RWPE2 (cell line): ENCODE results near the gene ADGRB2.
A peak's percentile ranks its signal among the peaks of the same experiment; 100 is the strongest.

Experiments
- ATAC-seq: fragments of 200-7000 bp; cut with Tn5 transposase; 3 replicates; pipeline ENCODE4 v1.9.1; 2021; ENCODE audit warnings: low read depth
- DNase-seq: peaks from one replicate; pipeline ENCODE4 v3.0.0-alpha.2; 2020; ENCODE audit warnings: low spot score
- H3K27ac ChIP-seq: fragments of 450-650 bp; 2 replicates; pipeline ENCODE4 v1.5.1; 2017; ENCODE audit warnings: mild to moderate bottlenecking; ENCODE audit not compliant: poor library complexity, severe bottlenecking
- H3K27me3 ChIP-seq: fragments of 250-450 bp; sonication (Bioruptor Pico); 2 replicates; pipeline ENCODE4 v1.5.1; 2021; ENCODE audit warnings: mild to moderate bottlenecking, moderate library complexity; ENCODE audit not compliant: insufficient read depth, poor library complexity, severe bottlenecking
- H3K36me3 ChIP-seq: fragments of 250-450 bp; sonication (Bioruptor Pico); 2 replicates; pipeline ENCODE4 v1.5.1; 2020; ENCODE audit warnings: low read depth, mild to moderate bottlenecking, moderate library complexity
- H3K4me1 ChIP-seq: fragments of 250-450 bp; sonication (Bioruptor Pico); 2 replicates; pipeline ENCODE4 v1.5.1; 2021; ENCODE audit warnings: mild to moderate bottlenecking, moderate library complexity; ENCODE audit not compliant: insufficient read depth, poor library complexity, severe bottlenecking
- H3K4me3 ChIP-seq: fragments of 250-450 bp; sonication (Bioruptor Pico); 2 replicates; pipeline ENCODE4 v1.5.1; 2021; ENCODE audit warnings: mild to moderate bottlenecking, moderate library complexity; ENCODE audit not compliant: severe bottlenecking
- H3K9me3 ChIP-seq: fragments of 250-450 bp; sonication (Bioruptor Pico); 2 replicates; pipeline ENCODE4 v1.5.1; 2021; ENCODE audit warnings: mild to moderate bottlenecking, moderate library complexity; ENCODE audit not compliant: severe bottlenecking
- TF ChIP-seq, protein P1 (sequence below): fragments of 450-650 bp; IDR thresholded peaks from one replicate; pipeline ENCODE4 v1.5.1; 2017; ENCODE audit warnings: mild to moderate bottlenecking, moderate library complexity; ENCODE audit not compliant: poor library complexity, severe bottlenecking

Gene ADGRB2

DNA sequence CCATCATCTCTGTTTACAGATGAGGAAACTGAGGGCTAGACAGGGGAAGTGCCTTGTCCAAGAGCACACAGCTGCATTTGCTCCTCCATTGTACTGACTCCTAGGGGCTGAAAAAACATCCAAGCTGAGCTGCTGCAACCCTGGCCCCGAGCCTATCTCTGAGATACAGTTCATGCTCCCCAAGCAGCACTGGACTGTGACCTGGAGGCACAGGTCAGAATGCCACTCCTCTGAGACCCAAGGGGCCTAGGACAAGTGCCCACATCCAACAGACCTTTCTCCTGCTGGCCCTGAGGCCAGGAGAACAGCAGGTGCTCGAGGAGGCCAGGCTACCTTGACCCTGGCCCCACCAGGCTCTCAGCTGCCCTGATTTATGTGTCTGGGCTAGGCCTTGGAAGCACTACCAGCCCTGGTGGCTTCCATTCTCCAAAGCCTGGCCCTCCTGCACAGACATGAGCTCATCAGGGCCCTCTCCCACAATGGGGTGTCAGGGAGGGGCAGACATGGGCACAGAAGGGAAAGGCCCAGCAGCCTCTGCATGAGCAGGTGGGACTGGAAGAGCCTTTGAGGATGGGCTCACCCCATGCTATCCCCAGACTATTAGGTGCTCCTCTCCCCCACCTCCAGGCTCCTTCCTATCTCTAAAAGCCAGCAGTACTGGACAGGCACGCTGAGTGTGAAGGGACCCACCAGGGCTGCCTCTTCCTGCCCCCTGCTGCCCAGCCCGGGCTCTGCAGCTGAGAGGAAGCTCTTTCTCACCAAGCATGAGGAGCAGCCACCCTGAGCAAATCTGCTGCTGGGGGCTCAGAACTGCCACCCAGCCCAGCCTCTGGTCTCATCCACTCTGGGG, 18.8 kb downstream of the ADGRB2 start:
- Histone ChIP-seq H3K27me3 (no peaks in the 10 kb centered on the region), H3K27ac (no peak overlapping the region), H3K9me3 (no peaks in the 10 kb centered on the region), H3K4me3 (no peak overlapping the region), H3K36me3 (no peaks in the 10 kb centered on the region), H3K4me1 (no peaks in the 10 kb centered on the region)
- DNase-seq, result no peak
- TF ChIP-seq, protein P1, sequence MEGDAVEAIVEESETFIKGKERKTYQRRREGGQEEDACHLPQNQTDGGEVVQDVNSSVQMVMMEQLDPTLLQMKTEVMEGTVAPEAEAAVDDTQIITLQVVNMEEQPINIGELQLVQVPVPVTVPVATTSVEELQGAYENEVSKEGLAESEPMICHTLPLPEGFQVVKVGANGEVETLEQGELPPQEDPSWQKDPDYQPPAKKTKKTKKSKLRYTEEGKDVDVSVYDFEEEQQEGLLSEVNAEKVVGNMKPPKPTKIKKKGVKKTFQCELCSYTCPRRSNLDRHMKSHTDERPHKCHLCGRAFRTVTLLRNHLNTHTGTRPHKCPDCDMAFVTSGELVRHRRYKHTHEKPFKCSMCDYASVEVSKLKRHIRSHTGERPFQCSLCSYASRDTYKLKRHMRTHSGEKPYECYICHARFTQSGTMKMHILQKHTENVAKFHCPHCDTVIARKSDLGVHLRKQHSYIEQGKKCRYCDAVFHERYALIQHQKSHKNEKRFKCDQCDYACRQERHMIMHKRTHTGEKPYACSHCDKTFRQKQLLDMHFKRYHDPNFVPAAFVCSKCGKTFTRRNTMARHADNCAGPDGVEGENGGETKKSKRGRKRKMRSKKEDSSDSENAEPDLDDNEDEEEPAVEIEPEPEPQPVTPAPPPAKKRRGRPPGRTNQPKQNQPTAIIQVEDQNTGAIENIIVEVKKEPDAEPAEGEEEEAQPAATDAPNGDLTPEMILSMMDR, result peak; percentile 53
- ATAC-seq, result peak; percentile 55

GRCh38 chr1:31744165-31744888, 19.8 kb downstream of the ADGRB2 start:
- H3K4me3 ChIP-seq, result no peak overlapping the region
- no peak for ATAC-seq

DNA sequence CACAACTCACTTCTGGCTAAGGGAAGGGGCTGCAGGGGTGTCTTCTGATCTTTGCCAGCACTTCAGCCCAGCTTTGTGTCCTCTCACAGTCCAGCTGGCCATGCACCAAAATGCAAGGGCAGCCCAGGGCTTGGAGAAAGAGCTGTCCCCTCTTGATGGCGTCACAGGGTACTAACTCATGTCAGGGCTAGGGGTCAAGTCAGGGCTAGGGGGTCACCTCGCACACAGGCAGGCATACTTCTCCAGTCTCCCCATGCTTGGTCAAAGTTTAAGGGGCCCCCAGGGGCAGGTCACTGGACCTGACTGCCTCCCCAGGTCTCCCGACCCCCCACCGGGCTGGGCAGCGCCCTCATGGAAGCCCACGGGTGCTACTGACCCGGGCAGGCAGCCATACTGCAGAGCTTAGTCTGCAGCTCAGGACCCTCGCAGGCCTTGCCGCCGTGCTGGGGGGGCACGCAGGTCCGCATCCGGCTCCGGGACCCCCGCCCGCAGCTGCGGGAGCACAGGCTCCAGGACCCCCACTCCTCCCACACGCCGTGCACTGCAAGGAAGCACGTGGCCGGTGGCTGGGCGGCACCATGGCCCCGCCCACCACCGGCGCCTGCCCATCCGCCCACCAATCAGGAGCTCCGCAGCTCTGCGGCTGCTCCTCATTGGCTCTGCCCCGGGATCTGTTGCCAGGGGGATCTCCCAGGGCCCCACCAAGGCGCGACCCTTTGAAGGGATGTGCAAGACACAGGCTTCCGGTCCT, 21.5 kb downstream of the ADGRB2 start:
- Histone ChIP-seq H3K9me3 (no peaks in the 10 kb centered on the region), H3K27me3 (no peaks in the 10 kb centered on the region), H3K36me3 (no peaks in the 10 kb centered on the region), H3K4me1 (peaks cover 6% of the 10 kb centered on the region), H3K4me3 (no peak overlapping the region), H3K27ac (no peak overlapping the region)
- TF ChIP-seq, protein P1, result no peak
- DNase-seq (no peak), ATAC-seq (no peak)

More at GRCh38 chr1:31744165-31744888, 19.8 kb downstream of the ADGRB2 start:
- Histone ChIP-seq H3K27me3 (no peaks in the 10 kb centered on the region), H3K36me3 (no peaks in the 10 kb centered on the region), H3K4me1 (peaks cover 3% of the 10 kb centered on the region), H3K27ac (no peak overlapping the region), H3K9me3 (no peaks in the 10 kb centered on the region)
- TF ChIP-seq, protein P1, result no peak
- no peak for DNase-seq

DNA sequence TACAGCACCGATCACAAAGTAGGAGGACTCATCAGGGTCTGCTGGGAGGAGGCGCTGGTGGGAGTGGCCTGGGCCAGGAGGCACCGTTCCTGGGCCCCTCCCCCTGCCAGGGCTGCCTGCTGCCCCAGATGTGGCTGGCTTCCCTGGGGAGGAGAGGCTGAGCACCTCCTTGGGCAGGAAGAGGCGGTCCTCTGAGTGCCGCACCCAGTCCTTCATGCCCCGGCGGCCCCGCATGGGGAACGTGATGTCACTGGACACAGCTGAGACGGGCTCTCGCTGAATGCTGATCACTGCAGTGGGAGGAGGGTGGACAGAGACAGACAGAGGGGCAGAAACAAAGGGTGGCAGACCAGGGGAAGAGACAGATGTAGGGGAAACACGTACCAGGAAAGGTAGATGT, 24.8 kb downstream of the ADGRB2 start:
- DNase-seq (no peak), ATAC-seq (peak; percentile 70)
- Histone ChIP-seq H3K36me3 (no peaks in the 10 kb centered on the region), H3K9me3 (no peaks in the 10 kb centered on the region), H3K27me3 (no peaks in the 10 kb centered on the region), H3K4me3 (no peak overlapping the region), H3K27ac (no peak overlapping the region), H3K4me1 (peaks cover 6% of the 10 kb centered on the region)
- TF ChIP-seq, protein P1, result no peak
